Immature natural killer cell (primary cell): ENCODE data around the gene TOR4A. TPM values are rescaled to one million over a fixed set of nuclear protein-coding genes. Genes with fewer than 3 reads are reported as not detected.
A peak's percentile ranks its signal among the peaks of the same experiment; 100 is the strongest.

Experiments
- DNase-seq, 3 donors: peaks; one replicate each; pipeline ENCODE4 v3.0.0; 2022; ENCODE audit warnings: mixed read lengths in 1 of 3
- H3K27ac Mint-ChIP-seq, 6 donors: one replicate each; pipeline ENCODE4 v1.8.0; 2020; ENCODE audit warnings: mixed read lengths in 6 of 6, mild to moderate bottlenecking in 5 of 6, inconsistent platforms in 4 of 6, moderate library complexity in 3 of 6
- H3K27me3 Mint-ChIP-seq, 3 donors: one replicate each; pipeline ENCODE4 v1.8.0; 2020 to 2021; ENCODE audit warnings: low read depth in 3 of 3, mild to moderate bottlenecking in 3 of 3, mixed read lengths in 3 of 3, moderate library complexity in 3 of 3, inconsistent platforms in 1 of 3
- H3K36me3 Mint-ChIP-seq, 3 donors: one replicate each; pipeline ENCODE4 v1.8.0; 2020; ENCODE audit warnings: mixed read lengths in 3 of 3, inconsistent platforms in 2 of 3, mild to moderate bottlenecking in 2 of 3
- H3K4me1 Mint-ChIP-seq, 2 donors: one replicate each; pipeline ENCODE4 v1.8.0; 2020; ENCODE audit warnings: inconsistent platforms in 2 of 2, mild to moderate bottlenecking in 2 of 2, mixed read lengths in 2 of 2, moderate library complexity in 1 of 2
- H3K4me3 Mint-ChIP-seq, 5 donors: one replicate each; pipeline ENCODE4 v1.8.0; 2020; ENCODE audit warnings: mild to moderate bottlenecking in 5 of 5, mixed read lengths in 5 of 5, inconsistent platforms in 3 of 5, moderate library complexity in 3 of 5
- H3K9me3 Mint-ChIP-seq, 6 donors: one replicate each; pipeline ENCODE4 v1.8.0; 2020; ENCODE audit warnings: mild to moderate bottlenecking in 6 of 6, mixed read lengths in 6 of 6, inconsistent platforms in 4 of 6, moderate library complexity in 3 of 6
- polyA plus RNA-seq, 3 donors: library from polyadenylated mRNA; unstranded; fragments of 300-500 nt; fragmentation: Illumina TruSeq; gene quantifications; one replicate each; pipeline ENCODE4 v1.2.3, GENCODE V29; 2021

The TOR4A gene
- polyA plus RNA-seq, 3 donors from 2014 or later: 4.9 to 13.9 (median 7.2) TPM

GRCh38 chr9:137266585-137267453 is 10.7 kb upstream of the TOR4A start:
- Mint-ChIP-seq H3K36me3 (peaks cover 0 to 13% (median 12%) of the 10 kb centered on the region in 3 donors), H3K27ac (no peak overlapping the region), H3K9me3 (no peaks in the 10 kb centered on the region), H3K4me3 (no peak overlapping the region), H3K4me1 (peaks cover 7 to 15% of the 10 kb centered on the region in 2 donors), H3K27me3 (peaks cover 0 to 5% (median 4%) of the 10 kb centered on the region in 3 donors)
- DNase-seq: no peak

- Mint-ChIP-seq H3K9me3 (no peaks in the 10 kb centered on the region), H3K27ac (no peak overlapping the region), H3K27me3 (peaks cover 0 to 5% (median 4%) of the 10 kb centered on the region in 3 donors), H3K4me1 (peaks cover 7 to 13% of the 10 kb centered on the region in 2 donors), H3K36me3 (peaks cover 0 to 12% (median 12%) of the 10 kb centered on the region in 3 donors), H3K4me3 (no peak overlapping the region)
- DNase-seq: no peak
Observed at GRCh38 chr9:137267933-137268355, 9.6 kb upstream of the TOR4A start.

DNA sequence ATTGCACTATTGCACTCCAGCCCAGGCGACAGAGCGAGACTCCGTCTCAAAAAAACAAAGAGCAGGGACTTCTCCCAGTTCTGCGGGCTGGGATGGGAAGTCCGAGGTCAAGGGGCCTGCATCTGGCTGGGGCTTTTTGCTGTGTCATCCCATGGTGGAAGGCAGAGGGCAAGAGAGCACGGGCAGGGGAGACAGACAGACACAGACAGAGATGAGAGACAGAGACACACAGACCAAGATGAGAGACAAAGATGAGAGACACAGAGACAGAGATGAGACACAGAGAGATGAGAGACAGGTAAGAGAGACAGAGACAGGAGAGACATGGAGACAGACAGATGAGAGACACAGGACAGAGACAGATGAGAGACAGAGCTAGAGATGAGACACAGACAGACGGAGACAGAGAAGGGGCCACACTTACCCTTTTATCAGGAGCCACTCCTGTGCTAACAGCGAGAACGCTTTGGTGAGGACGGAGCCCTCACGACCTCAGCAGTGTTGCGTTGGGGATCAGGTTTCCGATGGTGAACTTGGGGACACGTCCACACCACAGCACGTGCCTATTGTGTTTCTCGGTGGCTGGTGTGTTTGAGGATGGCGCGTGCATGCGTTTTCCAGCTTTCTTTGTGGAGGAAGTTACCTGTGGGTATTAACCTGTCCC is 8.9 kb upstream of the TOR4A start:
- H3K4me3 Mint-ChIP-seq: no peak overlapping the region
- H3K27ac Mint-ChIP-seq: peak overlapping the region in 1 of 6 donors; percentile 31
- H3K27me3 Mint-ChIP-seq: peaks cover 0 to 5% (median 4%) of the 10 kb centered on the region in 3 donors
- H3K4me1 Mint-ChIP-seq: peaks cover 7 to 18% of the 10 kb centered on the region in 2 donors
- no peak for DNase-seq
- peaks cover 0 to 16% (median 12%) of the 10 kb centered on the region in 3 donors for H3K36me3 Mint-ChIP-seq
- H3K9me3 Mint-ChIP-seq: no peaks in the 10 kb centered on the region

- Mint-ChIP-seq H3K4me3 (no peak overlapping the region), H3K9me3 (no peaks in the 10 kb centered on the region), H3K27me3 (peaks cover 0 to 5% (median 4%) of the 10 kb centered on the region in 3 donors), H3K27ac (no peak overlapping the region), H3K4me1 (peaks cover 8 to 20% of the 10 kb centered on the region in 2 donors), H3K36me3 (peaks cover 0 to 17% (median 12%) of the 10 kb centered on the region in 3 donors)
- DNase-seq: no peak
Observed at GRCh38 chr9:137269231-137269772, 8.2 kb upstream of the TOR4A start.

GRCh38 chr9:137270929-137271695 is 6.4 kb upstream of the TOR4A start:
- Mint-ChIP-seq H3K36me3 (peaks cover 0 to 17% (median 12%) of the 10 kb centered on the region in 3 donors), H3K27me3 (peaks cover 0 to 5% (median 2%) of the 10 kb centered on the region in 3 donors), H3K4me3 (peak overlapping the region in 2 of 5 donors; percentile 5 to 52), H3K27ac (peak overlapping the region in 2 of 6 donors; percentile 24 to 67), H3K9me3 (no peaks in the 10 kb centered on the region), H3K4me1 (peaks cover 15 to 20% of the 10 kb centered on the region in 2 donors)
- peak; percentile 44 to 48 (median 46) for DNase-seq

DNA sequence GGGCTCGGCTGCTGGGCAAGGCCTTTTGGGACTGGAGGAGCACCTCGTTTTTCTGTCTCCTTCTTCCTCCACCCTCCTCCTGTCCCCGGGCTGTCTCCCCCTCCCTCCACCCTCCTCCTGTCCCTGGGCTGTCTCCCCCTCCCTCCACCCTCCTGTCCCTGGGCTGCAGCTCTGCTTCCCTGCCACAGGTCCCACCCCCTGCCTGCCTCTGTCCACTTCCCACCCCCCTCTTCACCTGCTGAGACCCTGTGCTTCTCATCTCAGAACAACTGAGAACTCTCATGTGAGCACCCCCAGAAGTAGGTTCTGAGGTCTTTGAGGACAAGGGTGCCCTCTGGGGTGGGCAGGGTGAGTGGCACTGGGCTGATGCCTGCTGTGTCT is 5.8 kb upstream of the TOR4A start:
- Mint-ChIP-seq H3K36me3 (peaks cover 0 to 17% (median 12%) of the 10 kb centered on the region in 3 donors), H3K27me3 (peaks cover 0 to 5% (median 2%) of the 10 kb centered on the region in 3 donors), H3K4me1 (peaks cover 17 to 20% of the 10 kb centered on the region in 2 donors), H3K27ac (peak overlapping the region in 1 of 6 donors; percentile 24), H3K9me3 (no peaks in the 10 kb centered on the region), H3K4me3 (no peak overlapping the region)
- DNase-seq: no peak

- no peak overlapping the region for H3K27ac Mint-ChIP-seq
- no peak for DNase-seq
- no peaks in the 10 kb centered on the region for H3K9me3 Mint-ChIP-seq
- peaks cover 0 to 17% (median 12%) of the 10 kb centered on the region in 3 donors for H3K36me3 Mint-ChIP-seq
- peaks cover 21 to 25% of the 10 kb centered on the region in 2 donors for H3K4me1 Mint-ChIP-seq
- no peak overlapping the region for H3K4me3 Mint-ChIP-seq
- H3K27me3 Mint-ChIP-seq: peaks cover 0 to 2% (median 2%) of the 10 kb centered on the region in 3 donors
Observed at GRCh38 chr9:137272241-137273094, 5.1 kb upstream of the TOR4A start.

DNA sequence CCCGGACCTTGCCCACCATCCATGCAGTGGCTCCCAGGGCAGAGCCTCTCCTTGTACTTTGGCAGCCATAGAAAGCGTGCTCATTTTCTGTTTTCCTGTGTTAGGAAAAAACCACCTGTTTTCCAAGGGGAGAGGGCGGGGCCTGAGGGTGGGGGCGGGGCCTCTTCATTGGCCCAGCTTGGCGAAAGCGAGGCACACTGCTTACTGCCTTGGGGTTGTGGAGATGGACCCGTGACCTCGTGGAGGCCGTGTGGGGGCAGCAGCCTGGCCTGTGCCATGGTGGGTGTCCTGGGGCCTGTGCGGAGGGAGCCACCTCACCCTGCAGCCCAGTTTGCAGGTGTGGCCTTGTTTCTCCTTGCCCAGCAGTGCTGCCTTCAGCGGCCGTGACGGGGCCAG is 4.4 kb upstream of the TOR4A start:
- H3K9me3 Mint-ChIP-seq: no peaks in the 10 kb centered on the region
- peaks cover 0 to 2% (median 0%) of the 10 kb centered on the region in 3 donors for H3K27me3 Mint-ChIP-seq
- H3K36me3 Mint-ChIP-seq: peaks cover 0 to 17% (median 12%) of the 10 kb centered on the region in 3 donors
- no peak for DNase-seq
- H3K4me1 Mint-ChIP-seq: peaks cover 23 to 25% of the 10 kb centered on the region in 2 donors
- H3K4me3 Mint-ChIP-seq: no peak overlapping the region
- no peak overlapping the region for H3K27ac Mint-ChIP-seq

GRCh38 chr9:137273611-137274320 is 3.8 kb upstream of the TOR4A start:
- Mint-ChIP-seq H3K9me3 (no peaks in the 10 kb centered on the region), H3K4me1 (peaks cover 21 to 23% of the 10 kb centered on the region in 2 donors), H3K36me3 (peaks cover 0 to 13% (median 8%) of the 10 kb centered on the region in 3 donors), H3K4me3 (no peak overlapping the region), H3K27me3 (peaks cover 0 to 2% (median 0%) of the 10 kb centered on the region in 3 donors), H3K27ac (peak overlapping the region in 1 of 6 donors; percentile 7)
- DNase-seq: no peak

DNA sequence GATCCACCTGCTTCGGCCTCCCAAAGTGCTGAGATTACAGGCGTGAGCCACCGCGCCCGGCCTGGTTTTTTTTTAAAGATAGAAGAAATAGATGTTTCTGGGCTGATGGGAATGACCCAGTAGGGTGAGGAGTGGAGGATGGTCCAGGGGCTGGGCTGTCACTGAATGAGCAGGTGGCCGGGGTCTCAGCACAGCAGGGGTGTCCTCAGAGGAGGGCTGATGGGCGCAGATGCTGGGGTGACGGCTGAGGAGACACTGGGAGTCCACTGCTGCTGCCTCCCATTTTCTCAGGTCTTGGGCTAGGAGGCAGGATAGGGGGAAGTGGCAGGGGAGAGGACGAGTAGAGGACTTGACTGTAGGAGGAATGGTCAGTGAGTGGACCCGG is 2.3 kb upstream of the TOR4A start:
- H3K27ac Mint-ChIP-seq: peak overlapping the region in 4 of 6 donors; percentile 10 to 45 (median 31)
- no peak for DNase-seq
- peaks cover 0 to 5% (median 0%) of the 10 kb centered on the region in 3 donors for H3K36me3 Mint-ChIP-seq
- peak overlapping the region in 4 of 5 donors; percentile 1 to 54 (median 22) for H3K4me3 Mint-ChIP-seq
- no peaks in the 10 kb centered on the region for H3K9me3 Mint-ChIP-seq
- peaks cover 0 to 4% (median 4%) of the 10 kb centered on the region in 3 donors for H3K27me3 Mint-ChIP-seq
- H3K4me1 Mint-ChIP-seq: peaks cover 19 to 27% of the 10 kb centered on the region in 2 donors

DNA sequence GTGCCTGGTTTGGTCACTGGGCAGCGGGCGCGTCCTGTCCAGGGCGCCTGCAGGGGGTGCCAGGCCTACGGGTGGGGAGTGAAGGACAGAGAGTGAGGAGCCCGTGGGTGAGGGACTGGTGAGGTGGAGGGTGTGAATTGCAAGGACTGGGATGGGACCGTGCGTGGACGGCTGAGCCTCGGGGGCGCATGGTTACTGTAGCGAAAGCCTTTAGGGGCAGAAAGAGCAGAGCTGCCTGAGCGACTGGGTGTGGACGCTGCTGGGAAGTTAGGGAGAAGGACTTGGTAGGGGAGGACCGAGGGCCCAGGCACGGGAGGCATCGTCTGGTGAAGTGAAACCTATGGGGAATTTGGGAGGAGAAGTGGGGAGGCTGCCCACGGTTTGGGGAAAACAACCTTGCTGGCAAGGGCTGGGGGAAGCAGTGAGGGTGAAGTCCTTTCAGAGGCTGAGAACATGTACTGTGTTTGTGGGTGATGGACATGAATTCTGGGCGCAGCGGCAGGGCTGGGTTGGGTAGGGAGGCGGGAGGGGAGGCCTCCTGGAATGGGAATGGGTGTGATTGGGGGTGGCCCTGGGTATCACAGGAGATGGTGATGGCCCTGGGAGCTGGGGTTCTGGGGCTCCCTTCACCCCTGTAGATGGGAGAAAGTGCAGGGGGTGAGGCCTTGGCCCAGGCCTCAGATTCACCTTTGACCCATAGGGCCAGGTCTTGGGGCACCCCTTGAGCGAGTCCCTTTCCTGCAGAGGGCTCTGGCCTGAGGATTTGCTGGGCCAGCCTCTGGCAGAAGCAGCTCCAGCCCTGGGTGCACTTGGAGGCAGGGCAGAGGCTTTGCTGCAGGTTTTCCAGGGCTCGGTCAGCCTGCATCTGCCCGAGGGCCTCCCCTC is 1.7 kb upstream of the TOR4A start:
- Mint-ChIP-seq H3K4me1 (peaks cover 19 to 28% of the 10 kb centered on the region in 2 donors), H3K27ac (peak overlapping the region; percentile 10 to 57 (median 45)), H3K36me3 (peaks cover 0 to 5% (median 0%) of the 10 kb centered on the region in 3 donors), H3K27me3 (peaks cover 0 to 4% (median 4%) of the 10 kb centered on the region in 3 donors), H3K4me3 (peak overlapping the region in 3 of 5 donors; percentile 1 to 22 (median 21)), H3K9me3 (no peaks in the 10 kb centered on the region)
- DNase-seq: no peak
